ENCODE results near the gene UBAP2.

GRCh38 chr9:34048727-34049629 is at the start of gene UBAP2:
- TF ChIP-seq CTCF (conservative IDR thresholded peaks at IDR 0.05) (no peak), ZFX (IDR thresholded peaks at IDR 0.05) (peak; percentile 68; the same call in 1 of the 2 replicates)
